Neutrophil (primary cell): Measurements from ENCODE around the gene PTPRN2.
"Not testable (repeated sequence)": the region's sequence is repeated elsewhere in the genome, so short reads cannot be mapped to it uniquely, and the experiment has no call there.

Experiments used
- H3K27ac ChIP-seq: fragments of 200-600 bp; sonication (generic); 2 replicates; pipeline ENCODE4 v1.5.1; 2016; ENCODE audit warnings: mild to moderate bottlenecking, moderate library complexity
- H3K27me3 ChIP-seq: fragments of 200-600 bp; sonication (generic); 2 replicates; pipeline ENCODE4 v1.6.0; 2016; ENCODE audit warnings: mild to moderate bottlenecking
- H3K36me3 ChIP-seq: fragments of 200-600 bp; sonication (generic); 2 replicates; pipeline ENCODE4 v1.5.1; 2017
- H3K4me1 ChIP-seq, 2 experiments: fragments of 200-600 bp in 1 of 2; sonication (generic) in 1 of 2; 1 replicate in 1 of 2; 2 replicates in 1 of 2; pipeline versions ENCODE4 v1.5.1 to v1.6.1; 2013 to 2016; ENCODE audit warnings: low read depth in 1 of 2, low read length in 1 of 2, mild to moderate bottlenecking in 1 of 2, moderate library complexity in 1 of 2; ENCODE audit not compliant: control insufficient read depth in 1 of 2, insufficient read depth in 1 of 2
- H3K4me3 ChIP-seq, 2 experiments: fragments of 200-600 bp in 1 of 2; sonication (generic) in 1 of 2; 1 replicate in 1 of 2; 2 replicates in 1 of 2; pipeline ENCODE4 v1.5.1; 2013 to 2016; ENCODE audit warnings: low read depth in 1 of 2, low read length in 1 of 2, mild to moderate bottlenecking in 1 of 2, moderate library complexity in 1 of 2
- H3K9me3 ChIP-seq: fragments of 200-600 bp; sonication (generic); 2 replicates; pipeline ENCODE4 v1.5.1; 2016
- CTCF ChIP-seq: fragments of 200-600 bp; sonication (generic); IDR thresholded peaks from 2 replicates; pipeline ENCODE4 v1.5.1; 2016; ENCODE audit warnings: antibody characterized with exemption

PTPRN2 gene

GRCh38 chr7:157667261-157667660, 920.4 kb downstream of the PTPRN2 start:
- TF ChIP-seq CTCF = no peak
- H3K36me3 ChIP-seq = no peaks in the 10 kb centered on the region
- H3K4me3 ChIP-seq = no peak overlapping the region
- no peak overlapping the region for H3K27ac ChIP-seq
- H3K9me3 ChIP-seq = no peaks in the 10 kb centered on the region
- H3K4me1 ChIP-seq = peaks cover 0 to 9% of the 10 kb centered on the region in 2 experiments
- peaks cover 15% of the 10 kb centered on the region for H3K27me3 ChIP-seq

- peaks cover 15% of the 10 kb centered on the region for H3K27me3 ChIP-seq
- H3K9me3 ChIP-seq = no peaks in the 10 kb centered on the region
- peaks cover 0 to 9% of the 10 kb centered on the region in 2 experiments for H3K4me1 ChIP-seq
- no peak for TF ChIP-seq CTCF
- no peaks in the 10 kb centered on the region for H3K36me3 ChIP-seq
- no peak overlapping the region for H3K4me3 ChIP-seq
- H3K27ac ChIP-seq = no peak overlapping the region
Measured at GRCh38 chr7:157666530-157667040, 921.0 kb downstream of the PTPRN2 start.

GRCh38 chr7:157665634-157665988, 922.0 kb downstream of the PTPRN2 start:
- H3K27ac ChIP-seq, H3K4me3 ChIP-seq, H3K9me3 ChIP-seq, H3K4me1 ChIP-seq, H3K36me3 ChIP-seq, H3K27me3 ChIP-seq: not testable (repeated sequence)

- H3K27ac ChIP-seq = no peak overlapping the region
Measured at GRCh38 chr7:157664871-157665633, 922.6 kb downstream of the PTPRN2 start.

GRCh38 chr7:157664034-157664433, 923.6 kb downstream of the PTPRN2 start:
- Histone ChIP-seq H3K27me3 (no peaks in the 10 kb centered on the region), H3K4me1 (peaks cover 0 to 9% of the 10 kb centered on the region in 2 experiments), H3K4me3 (no peak overlapping the region), H3K9me3 (no peaks in the 10 kb centered on the region), H3K36me3 (no peaks in the 10 kb centered on the region), H3K27ac (no peak overlapping the region)
- no peak for TF ChIP-seq CTCF

More at GRCh38 chr7:157664871-157665633, 922.6 kb downstream of the PTPRN2 start:
- H3K4me1 ChIP-seq = peaks cover 0 to 9% of the 10 kb centered on the region in 2 experiments
- no peaks in the 10 kb centered on the region for H3K36me3 ChIP-seq
- H3K9me3 ChIP-seq = no peaks in the 10 kb centered on the region
- no peak overlapping the region for H3K4me3 ChIP-seq
- TF ChIP-seq CTCF = no peak
- H3K27me3 ChIP-seq = peaks cover 4% of the 10 kb centered on the region

- Histone ChIP-seq H3K9me3 (no peaks in the 10 kb centered on the region), H3K27ac (no peak overlapping the region), H3K4me1 (peaks cover 0 to under 1% of the 10 kb centered on the region in 2 experiments), H3K27me3 (no peaks in the 10 kb centered on the region), H3K36me3 (no peaks in the 10 kb centered on the region), H3K4me3 (no peak overlapping the region)
- TF ChIP-seq CTCF = no peak
Measured at GRCh38 chr7:157662981-157663716, 924.5 kb downstream of the PTPRN2 start.
